Measurements from ENCODE around the gene C19orf12. TPM values are rescaled to one million over a fixed set of nuclear protein-coding genes. Genes with fewer than 3 reads are reported as not detected.
A peak's percentile ranks its signal among the peaks of the same experiment; 100 is the strongest.

Gene C19orf12
- total RNA-seq, 1 experiment from 2014 or later: 11.8 TPM

DNA sequence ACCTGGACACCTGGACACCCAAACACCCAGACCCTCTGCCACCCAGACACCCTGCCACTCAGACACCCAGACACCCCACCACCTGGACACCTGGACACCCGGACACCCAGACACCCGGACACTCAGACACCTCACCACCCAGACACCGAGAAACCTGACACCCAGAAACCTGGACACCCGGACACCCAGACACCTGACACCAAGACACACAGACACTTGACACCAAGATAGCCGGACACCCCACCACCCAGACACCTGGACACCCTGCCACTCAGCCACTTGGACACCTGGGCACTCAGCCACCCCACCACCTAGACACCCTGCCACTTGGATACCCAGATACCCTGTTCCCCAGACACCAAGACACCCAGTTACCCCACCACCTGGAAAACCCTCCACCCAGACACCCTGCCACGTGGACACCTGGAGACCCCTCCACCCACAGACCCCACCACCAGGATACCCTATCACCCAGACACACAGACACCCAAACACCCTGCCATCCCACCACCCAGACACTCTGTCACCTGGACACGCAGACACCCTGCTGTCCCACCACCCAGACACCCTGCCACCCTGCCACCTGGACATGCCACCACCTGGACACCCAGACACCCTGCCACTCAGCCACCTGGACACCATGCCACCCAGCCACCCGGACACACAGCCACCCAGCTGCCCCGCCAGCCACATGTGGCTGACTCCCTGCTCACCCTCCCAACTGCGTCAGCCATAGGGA, 17.4 kb downstream of the C19orf12 start:
- no peaks in the 10 kb centered on the region for H3K4me1 ChIP-seq (ENCODE audit: low read length)
- no peak for DNase-seq
- H3K27me3 ChIP-seq (ENCODE audit: low read length): no peaks in the 10 kb centered on the region
- H2AFZ ChIP-seq (ENCODE audit: low read length): no peak overlapping the region
- H3K79me2 ChIP-seq (ENCODE audit: low read length): no peaks in the 10 kb centered on the region
- H4K20me1 ChIP-seq (ENCODE audit: insufficient read depth, low read depth, low read length): no peaks in the 10 kb centered on the region
- no peaks in the 10 kb centered on the region for H3K9me2 ChIP-seq (replicated peaks; ENCODE audit: insufficient read depth, low read length)
- H3K9ac ChIP-seq (ENCODE audit: low read length): no peak overlapping the region
- H3K27ac ChIP-seq (ENCODE audit: low read length): no peak overlapping the region
- H3K4me2 ChIP-seq (ENCODE audit: low read depth, low read length, poor library complexity, severe bottlenecking): no peak overlapping the region
- no peak overlapping the region for H3K4me3 ChIP-seq (ENCODE audit: low read length)
- no peaks in the 10 kb centered on the region for H3K36me3 ChIP-seq (ENCODE audit: insufficient read depth, low read length)
- peaks cover 4% of the 10 kb centered on the region; the same call in 1 of the 2 replicates for H3K9me3 ChIP-seq (ENCODE audit: low read length)

DNA sequence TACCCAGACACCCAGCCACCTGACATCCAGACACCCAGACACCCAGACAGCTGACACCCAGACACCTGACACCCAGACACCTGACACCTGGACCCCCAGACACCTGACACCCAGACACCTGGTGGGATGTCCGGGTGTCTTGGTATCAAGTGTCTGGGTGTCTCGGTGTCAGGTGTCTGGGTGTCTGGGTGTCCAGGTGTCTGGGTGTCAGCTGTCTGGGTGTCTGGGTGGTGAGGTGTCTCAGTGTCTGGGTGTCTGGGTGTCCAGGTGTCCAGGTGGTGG, 18.6 kb downstream of the C19orf12 start:
- no peak for DNase-seq
- Histone ChIP-seq H3K4me1 (ENCODE audit: low read length) (no peaks in the 10 kb centered on the region), H2AFZ (ENCODE audit: low read length) (no peak overlapping the region), H3K9me2 (replicated peaks; ENCODE audit: insufficient read depth, low read length) (no peaks in the 10 kb centered on the region), H3K4me3 (ENCODE audit: low read length) (no peak overlapping the region), H3K4me2 (ENCODE audit: low read depth, low read length, poor library complexity, severe bottlenecking) (no peak overlapping the region), H3K9ac (ENCODE audit: low read length) (no peak overlapping the region), H3K9me3 (ENCODE audit: low read length) (peaks cover 4% of the 10 kb centered on the region; the same call in 1 of the 2 replicates), H3K79me2 (ENCODE audit: low read length) (no peaks in the 10 kb centered on the region), H3K36me3 (ENCODE audit: insufficient read depth, low read length) (no peaks in the 10 kb centered on the region), H3K27me3 (ENCODE audit: low read length) (no peaks in the 10 kb centered on the region), H3K27ac (ENCODE audit: low read length) (no peak overlapping the region), H4K20me1 (ENCODE audit: insufficient read depth, low read depth, low read length) (no peaks in the 10 kb centered on the region)

DNA sequence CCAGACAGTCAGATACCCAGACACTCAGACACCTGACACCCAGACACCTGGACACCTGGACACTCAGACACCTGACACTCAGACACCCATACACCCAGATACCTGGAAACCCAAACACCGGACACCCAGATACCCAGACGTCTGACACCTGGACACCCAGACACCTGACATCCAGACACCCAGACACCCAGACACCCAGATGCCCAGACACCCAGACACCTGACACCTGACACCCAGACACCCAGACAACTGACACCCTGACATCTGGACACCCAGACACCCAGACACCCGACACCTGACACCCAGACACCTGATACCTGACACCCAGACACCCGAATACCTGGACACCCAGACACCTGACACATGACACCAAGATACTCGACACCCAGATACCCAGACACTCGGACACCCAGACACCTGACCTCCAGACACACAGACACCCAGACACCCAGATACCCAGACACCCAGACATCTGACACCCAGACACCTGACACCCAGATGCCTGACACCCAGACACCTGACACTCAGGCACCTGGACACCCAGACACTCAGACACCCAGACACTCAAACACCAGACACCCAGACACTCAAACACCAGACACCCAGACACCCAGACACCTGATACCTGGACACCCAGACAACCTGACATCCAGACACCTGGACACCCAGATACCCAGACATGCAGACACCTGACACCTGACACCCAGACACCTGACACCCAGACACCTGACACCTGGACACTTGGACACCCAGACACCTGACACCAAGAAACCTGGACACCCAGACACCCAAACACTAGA, 19.1 kb downstream of the C19orf12 start:
- no peak for DNase-seq
- H3K79me2 ChIP-seq (ENCODE audit: low read length): no peaks in the 10 kb centered on the region
- H2AFZ ChIP-seq (ENCODE audit: low read length): no peak overlapping the region

DNA sequence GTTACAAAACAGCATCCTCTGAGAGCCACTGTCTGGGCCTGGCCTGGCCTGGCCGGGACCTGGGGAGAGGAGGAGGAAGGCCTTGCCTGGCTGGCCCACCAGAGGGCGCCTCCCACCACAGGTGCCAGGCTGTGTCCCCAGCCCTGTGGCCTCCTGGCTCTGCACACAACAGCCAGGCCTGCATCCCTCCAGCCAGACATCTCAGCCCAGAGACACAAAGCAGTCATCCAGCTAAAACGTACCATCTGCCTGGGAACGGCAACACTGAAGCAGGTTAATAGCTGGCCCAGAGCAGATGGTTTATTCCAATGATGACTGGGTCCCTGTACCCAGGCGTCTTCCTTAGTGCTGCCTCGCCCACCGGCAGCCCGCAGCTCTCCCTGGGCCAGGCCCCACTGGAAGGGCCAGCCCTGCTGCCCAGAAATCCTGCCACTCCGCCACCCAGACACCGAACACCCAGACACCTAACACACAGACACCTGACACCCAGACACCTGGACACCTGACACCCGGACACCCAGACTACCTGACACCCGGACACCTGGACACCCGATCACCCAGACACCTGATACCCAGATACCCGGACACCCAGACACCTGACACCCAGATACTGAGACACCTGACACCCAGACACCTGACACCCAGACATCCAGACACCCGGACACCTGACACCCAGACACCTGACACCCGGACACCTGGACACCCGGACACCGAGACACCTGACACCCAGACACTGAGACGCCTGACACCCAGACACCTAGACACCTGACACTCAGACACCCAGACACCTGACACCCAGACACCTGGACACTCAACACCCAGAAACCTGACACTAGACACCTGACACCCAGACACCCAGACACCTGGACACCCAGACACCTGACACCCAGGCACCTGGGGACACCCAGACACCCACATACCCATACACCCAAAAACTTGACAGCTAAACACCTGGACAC, 20.1 kb downstream of the C19orf12 start:
- Histone ChIP-seq H3K27me3 (ENCODE audit: low read length) (no peaks in the 10 kb centered on the region), H3K4me2 (ENCODE audit: low read depth, low read length, poor library complexity, severe bottlenecking) (no peak overlapping the region), H3K36me3 (ENCODE audit: insufficient read depth, low read length) (no peaks in the 10 kb centered on the region), H3K9me2 (replicated peaks; ENCODE audit: insufficient read depth, low read length) (no peaks in the 10 kb centered on the region), H3K79me2 (ENCODE audit: low read length) (no peaks in the 10 kb centered on the region), H3K4me1 (ENCODE audit: low read length) (no peaks in the 10 kb centered on the region), H2AFZ (ENCODE audit: low read length) (no peak overlapping the region), H3K9ac (ENCODE audit: low read length) (no peak overlapping the region), H3K27ac (ENCODE audit: low read length) (no peak overlapping the region), H3K9me3 (ENCODE audit: low read length) (peaks cover 9% of the 10 kb centered on the region; the same call in 1 of the 2 replicates), H4K20me1 (ENCODE audit: insufficient read depth, low read depth, low read length) (no peaks in the 10 kb centered on the region), H3K4me3 (ENCODE audit: low read length) (no peak overlapping the region)
- peak; percentile 89 for DNase-seq

More for the DNA sequence above, 19.1 kb downstream of the C19orf12 start:
- no peak overlapping the region for H3K4me2 ChIP-seq (ENCODE audit: low read depth, low read length, poor library complexity, severe bottlenecking)
- H3K4me1 ChIP-seq (ENCODE audit: low read length): no peaks in the 10 kb centered on the region
- no peak overlapping the region for H3K4me3 ChIP-seq (ENCODE audit: low read length)
- no peaks in the 10 kb centered on the region for H4K20me1 ChIP-seq (ENCODE audit: insufficient read depth, low read depth, low read length)
- H3K27me3 ChIP-seq (ENCODE audit: low read length): no peaks in the 10 kb centered on the region
- no peaks in the 10 kb centered on the region for H3K36me3 ChIP-seq (ENCODE audit: insufficient read depth, low read length)
- H3K9me2 ChIP-seq (replicated peaks; ENCODE audit: insufficient read depth, low read length): no peaks in the 10 kb centered on the region
- H3K9ac ChIP-seq (ENCODE audit: low read length): no peak overlapping the region
- no peak overlapping the region for H3K27ac ChIP-seq (ENCODE audit: low read length)
- H3K9me3 ChIP-seq (ENCODE audit: low read length): peaks cover 4% of the 10 kb centered on the region; the same call in 1 of the 2 replicates

DNA sequence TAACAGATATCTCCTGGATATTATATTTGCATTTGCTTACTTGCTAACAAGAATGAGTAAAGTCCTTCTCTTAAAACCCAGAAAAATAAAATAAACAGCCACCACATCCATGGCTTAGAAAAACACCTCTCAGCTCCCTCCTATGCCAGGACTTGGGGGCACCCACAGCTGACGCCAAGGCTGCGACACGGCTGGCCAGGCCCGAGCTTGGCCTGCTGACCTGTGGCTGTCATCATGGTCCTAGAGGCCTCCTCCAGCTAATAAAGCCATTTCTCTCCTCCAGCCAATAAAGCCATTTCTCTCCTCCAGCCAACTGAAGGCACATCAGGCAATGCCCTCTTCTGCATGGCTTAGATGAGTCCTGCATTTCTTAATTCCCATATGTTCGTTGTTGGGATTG, 20.9 kb downstream of the C19orf12 start:
- H3K9me3 ChIP-seq (ENCODE audit: low read length): peaks cover 9% of the 10 kb centered on the region; the same call in 1 of the 2 replicates
- no peak for DNase-seq
- H3K9ac ChIP-seq (ENCODE audit: low read length): no peak overlapping the region
- no peaks in the 10 kb centered on the region for H3K27me3 ChIP-seq (ENCODE audit: low read length)
- no peaks in the 10 kb centered on the region for H3K79me2 ChIP-seq (ENCODE audit: low read length)
- no peak overlapping the region for H3K4me3 ChIP-seq (ENCODE audit: low read length)
- no peaks in the 10 kb centered on the region for H4K20me1 ChIP-seq (ENCODE audit: insufficient read depth, low read depth, low read length)
- H3K4me2 ChIP-seq (ENCODE audit: low read depth, low read length, poor library complexity, severe bottlenecking): no peak overlapping the region
- no peak overlapping the region for H2AFZ ChIP-seq (ENCODE audit: low read length)
- H3K4me1 ChIP-seq (ENCODE audit: low read length): no peaks in the 10 kb centered on the region
- H3K36me3 ChIP-seq (ENCODE audit: insufficient read depth, low read length): no peaks in the 10 kb centered on the region
- H3K27ac ChIP-seq (ENCODE audit: low read length): no peak overlapping the region
- no peaks in the 10 kb centered on the region for H3K9me2 ChIP-seq (replicated peaks; ENCODE audit: insufficient read depth, low read length)

DNA sequence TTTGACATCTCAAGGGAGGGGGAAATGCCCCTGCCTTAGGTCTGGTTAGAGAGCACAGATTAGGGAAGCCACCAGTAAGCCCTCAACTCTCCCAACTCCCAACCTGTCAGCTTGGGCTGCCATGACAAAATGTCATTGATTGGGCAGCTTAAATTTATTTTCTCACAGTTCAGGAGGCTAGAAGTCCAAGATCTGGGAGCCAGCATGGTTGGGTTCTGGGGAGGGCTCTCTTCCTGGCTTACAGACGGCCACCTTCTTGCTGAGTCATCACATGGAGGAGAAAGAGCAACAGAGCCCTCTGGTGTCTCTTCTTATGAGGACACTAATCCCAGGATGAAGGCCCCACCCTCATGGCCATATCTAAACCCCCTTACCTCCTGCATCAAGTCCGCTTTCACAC, 24.2 kb downstream of the C19orf12 start:
- no peaks in the 10 kb centered on the region for H3K27me3 ChIP-seq (ENCODE audit: low read length)
- no peaks in the 10 kb centered on the region for H3K9me2 ChIP-seq (replicated peaks; ENCODE audit: insufficient read depth, low read length)
- no peak overlapping the region for H2AFZ ChIP-seq (ENCODE audit: low read length)
- no peaks in the 10 kb centered on the region for H4K20me1 ChIP-seq (ENCODE audit: insufficient read depth, low read depth, low read length)
- peak; percentile 72 for DNase-seq
- H3K4me1 ChIP-seq (ENCODE audit: low read length): no peaks in the 10 kb centered on the region
- no peaks in the 10 kb centered on the region for H3K79me2 ChIP-seq (ENCODE audit: low read length)
- H3K9me3 ChIP-seq (ENCODE audit: low read length): peaks cover 5% of the 10 kb centered on the region; the same call in 1 of the 2 replicates
- H3K4me2 ChIP-seq (ENCODE audit: low read depth, low read length, poor library complexity, severe bottlenecking): no peak overlapping the region
- H3K9ac ChIP-seq (ENCODE audit: low read length): no peak overlapping the region
- no peaks in the 10 kb centered on the region for H3K36me3 ChIP-seq (ENCODE audit: insufficient read depth, low read length)
- H3K4me3 ChIP-seq (ENCODE audit: low read length): no peak overlapping the region
- no peak overlapping the region for H3K27ac ChIP-seq (ENCODE audit: low read length)

DNA sequence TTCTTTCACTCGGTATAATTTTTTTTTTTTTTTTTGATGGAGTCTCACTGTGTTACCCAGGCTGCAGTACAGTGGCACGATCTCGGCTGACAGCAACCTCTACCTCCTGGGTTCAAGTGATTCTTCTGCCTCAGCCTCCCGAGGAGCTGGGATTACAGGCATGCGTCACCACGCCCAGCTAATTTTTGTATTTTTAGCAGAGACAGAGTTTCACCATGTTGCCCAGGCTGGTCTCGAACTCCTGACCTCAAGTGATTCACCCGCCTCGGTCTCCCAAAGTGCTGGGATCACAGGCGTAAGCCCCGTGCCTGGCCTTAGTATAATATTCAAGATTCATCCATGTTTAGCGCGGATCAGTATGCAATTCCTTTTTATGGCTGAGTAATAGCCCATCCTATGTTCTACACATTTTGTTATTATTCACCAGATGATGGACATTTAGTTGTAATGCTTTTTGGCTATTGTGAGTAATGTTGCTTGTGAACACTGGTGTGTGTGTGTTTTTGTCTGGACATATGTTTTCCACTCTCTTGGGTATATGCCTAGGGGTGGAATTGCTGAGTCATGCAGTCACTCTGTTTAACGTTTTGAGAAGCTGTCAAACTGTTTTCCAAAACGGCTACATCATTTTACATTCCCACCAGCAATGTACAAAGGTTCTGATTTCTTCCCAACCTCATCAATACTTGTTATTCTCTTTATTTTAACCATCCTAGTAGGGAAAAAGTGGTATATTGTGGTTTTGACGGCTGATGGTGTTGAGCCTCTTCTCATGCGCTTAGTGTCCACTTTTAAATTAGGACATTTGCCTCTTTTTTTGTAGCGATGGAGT, 26.9 kb downstream of the C19orf12 start:
- no peak overlapping the region for H3K9ac ChIP-seq (ENCODE audit: low read length)

More for the DNA sequence above, 26.9 kb downstream of the C19orf12 start:
- Histone ChIP-seq H3K27me3 (ENCODE audit: low read length) (no peaks in the 10 kb centered on the region), H3K4me1 (ENCODE audit: low read length) (no peaks in the 10 kb centered on the region), H3K79me2 (ENCODE audit: low read length) (no peaks in the 10 kb centered on the region), H3K4me2 (ENCODE audit: low read depth, low read length, poor library complexity, severe bottlenecking) (no peak overlapping the region), H3K9me3 (ENCODE audit: low read length) (0 out of 2 replicates have a peak, but pooled peaks cover 5% of the 10 kb centered on the region), H3K27ac (ENCODE audit: low read length) (no peak overlapping the region), H3K36me3 (ENCODE audit: insufficient read depth, low read length) (no peaks in the 10 kb centered on the region), H3K9me2 (replicated peaks; ENCODE audit: insufficient read depth, low read length) (no peaks in the 10 kb centered on the region), H3K4me3 (ENCODE audit: low read length) (no peak overlapping the region), H2AFZ (ENCODE audit: low read length) (no peak overlapping the region), H4K20me1 (ENCODE audit: insufficient read depth, low read depth, low read length) (no peaks in the 10 kb centered on the region)
- no peak for DNase-seq

All from Karpas-422 (cell line).